GM06990 (cell line): Measurements from ENCODE around the gene DOK7.

Experiments
- DNase-seq: peaks from one replicate; pipeline ENCODE4 v3.0.0-alpha.2; 2011; ENCODE audit not compliant: insufficient read length; ENCODE audit errors: extremely low read depth
- H3K27me3 ChIP-seq: replicated peaks from 2 replicates; pipeline ENCODE4 v1.6.0; 2011; ENCODE audit warnings: low read length; ENCODE audit not compliant: control insufficient read depth, insufficient read depth
- H3K36me3 ChIP-seq: 2 replicates; pipeline ENCODE4 v1.5.1; 2011; ENCODE audit warnings: low read length; ENCODE audit not compliant: control insufficient read depth, insufficient read depth
- H3K4me3 ChIP-seq: replicated peaks from 2 replicates; pipeline ENCODE4 v1.5.1; 2011; ENCODE audit warnings: low read depth, mild to moderate bottlenecking, control low read depth, low read length
- CTCF ChIP-seq: IDR thresholded peaks from 2 replicates; pipeline ENCODE4 v1.5.1; 2011; ENCODE audit warnings: low read length, control low read depth, mild to moderate bottlenecking, inconsistent platforms; ENCODE audit not compliant: insufficient read depth, poor library complexity, severe bottlenecking

Gene DOK7

GRCh38 chr4:3462790-3463415, at the start of gene DOK7:
DOK7 (plus strand) TSS chr4:3463306; CDS start chr4:3463376, 70 bp downstream.
- no peaks in the 10 kb centered on the region for H3K36me3 ChIP-seq
- no peak within 1 kb of the TSS for H3K4me3 ChIP-seq
- DNase-seq: no peak
- no peak for TF ChIP-seq CTCF
- H3K27me3 ChIP-seq: no peaks in the 10 kb centered on the region; the same call in none of the 2 replicates

- H3K36me3 ChIP-seq: no peaks in the 10 kb centered on the region
- no peak for TF ChIP-seq CTCF
- H3K4me3 ChIP-seq: no peak overlapping the region
- no peaks in the 10 kb centered on the region; the same call in 1 of the 2 replicates for H3K27me3 ChIP-seq
- no peak for DNase-seq
Observed at GRCh38 chr4:3413675-3414420, 49.3 kb upstream of the DOK7 start.

- Histone ChIP-seq H3K4me3 (no peak overlapping the region), H3K27me3 (no peaks in the 10 kb centered on the region; the same call in 1 of the 2 replicates), H3K36me3 (no peaks in the 10 kb centered on the region)
- no peak for DNase-seq
- no peak for TF ChIP-seq CTCF
Observed at GRCh38 chr4:3414421-3415279, 48.5 kb upstream of the DOK7 start.

GRCh38 chr4:3415471-3416141, 47.5 kb upstream of the DOK7 start:
- no peak for DNase-seq
- no peaks in the 10 kb centered on the region; the same call in 1 of the 2 replicates for H3K27me3 ChIP-seq
- H3K4me3 ChIP-seq: no peak overlapping the region
- no peaks in the 10 kb centered on the region for H3K36me3 ChIP-seq
- no peak for TF ChIP-seq CTCF

GRCh38 chr4:3416270-3416669, 46.8 kb upstream of the DOK7 start:
- DNase-seq: no peak
- TF ChIP-seq CTCF: no peak
- Histone ChIP-seq H3K4me3 (no peak overlapping the region), H3K36me3 (no peaks in the 10 kb centered on the region), H3K27me3 (no peaks in the 10 kb centered on the region; the same call in 1 of the 2 replicates)
